Activated CD8-positive, alpha-beta T cell treated with anti-CD3 and anti-CD28 coated beads for 36 hours (primary cell): ENCODE data around the gene GPR34. TPM values are rescaled to one million over a fixed set of nuclear protein-coding genes. Genes with fewer than 3 reads are reported as not detected.

Source experiments
- ATAC-seq: fragments of 200-7000 bp; cut with Tn5 transposase; one replicate; pipeline ENCODE4 v1.10.0; 2021; ENCODE audit warnings: mild to moderate bottlenecking, moderate library complexity
- CTCF ChIA-PET: fragments of 350-600 bp; sonication (Branson Sonifier 250); formaldehyde crosslinking; loops from one replicate; lab custom pipeline; 2021; ENCODE audit warnings: antibody characterized with exemption; lab: Charles Lee
- POLR2A ChIA-PET: fragments of 350-600 bp; sonication (Branson Sonifier 250); formaldehyde crosslinking; loops from one replicate; lab custom pipeline; 2021; ENCODE audit warnings: antibody characterized with exemption; lab: Charles Lee
- DNase-seq: peaks from one replicate; pipeline ENCODE4 v3.0.0-alpha.2; 2020
- H3K27ac Mint-ChIP-seq: one replicate; pipeline ENCODE4 v1.8.0; 2021; ENCODE audit warnings: mild to moderate bottlenecking, mixed read lengths
- H3K27me3 Mint-ChIP-seq: one replicate; pipeline ENCODE4 v1.8.0; 2021; ENCODE audit warnings: mixed read lengths
- H3K36me3 Mint-ChIP-seq: one replicate; pipeline ENCODE4 v1.8.0; 2021; ENCODE audit warnings: low read depth, mixed read lengths
- H3K4me1 Mint-ChIP-seq: one replicate; pipeline ENCODE4 v1.8.0; 2021; ENCODE audit warnings: low read depth, mixed read lengths
- H3K4me3 Mint-ChIP-seq: one replicate; pipeline ENCODE4 v1.8.0; 2021; ENCODE audit warnings: mild to moderate bottlenecking, moderate library complexity, mixed read lengths
- H3K9me3 Mint-ChIP-seq: one replicate; pipeline ENCODE4 v1.8.0; 2021; ENCODE audit warnings: mixed read lengths
- intact Hi-C: fragments of 100-400 bp; cut with micrococcal nuclease; formaldehyde crosslinking; loops from one replicate; pipeline ENCODE4 v1.10.0; 2022
- total RNA-seq, 2 experiments: library from RNA; stranded (reverse); gene quantifications; one replicate each; pipeline ENCODE4 v1.2.3, GENCODE V29; 2021
- TF ChIP-seq, protein P1 (sequence below): fragments of 200-600 bp; IDR thresholded peaks from one replicate; pipeline ENCODE4 v1.8.0; 2022; ENCODE audit warnings: antibody characterized with exemption, mild to moderate bottlenecking

GPR34 gene
- total RNA-seq, 2 experiments from 2014 or later, result 0.52 to 0.65 TPM

GRCh38 chrX:41730081-41730480 is 41.3 kb downstream of the GPR34 start:
- Mint-ChIP-seq H3K27ac (peak overlapping the region; percentile 25), H3K4me3 (no peak overlapping the region), H3K9me3 (no peaks in the 10 kb centered on the region), H3K36me3 (peaks cover 4% of the 10 kb centered on the region), H3K4me1 (peaks cover 35% of the 10 kb centered on the region), H3K27me3 (no peaks in the 10 kb centered on the region)
- ATAC-seq (no peak), DNase-seq (no peak)
- TF ChIP-seq, protein P1, sequence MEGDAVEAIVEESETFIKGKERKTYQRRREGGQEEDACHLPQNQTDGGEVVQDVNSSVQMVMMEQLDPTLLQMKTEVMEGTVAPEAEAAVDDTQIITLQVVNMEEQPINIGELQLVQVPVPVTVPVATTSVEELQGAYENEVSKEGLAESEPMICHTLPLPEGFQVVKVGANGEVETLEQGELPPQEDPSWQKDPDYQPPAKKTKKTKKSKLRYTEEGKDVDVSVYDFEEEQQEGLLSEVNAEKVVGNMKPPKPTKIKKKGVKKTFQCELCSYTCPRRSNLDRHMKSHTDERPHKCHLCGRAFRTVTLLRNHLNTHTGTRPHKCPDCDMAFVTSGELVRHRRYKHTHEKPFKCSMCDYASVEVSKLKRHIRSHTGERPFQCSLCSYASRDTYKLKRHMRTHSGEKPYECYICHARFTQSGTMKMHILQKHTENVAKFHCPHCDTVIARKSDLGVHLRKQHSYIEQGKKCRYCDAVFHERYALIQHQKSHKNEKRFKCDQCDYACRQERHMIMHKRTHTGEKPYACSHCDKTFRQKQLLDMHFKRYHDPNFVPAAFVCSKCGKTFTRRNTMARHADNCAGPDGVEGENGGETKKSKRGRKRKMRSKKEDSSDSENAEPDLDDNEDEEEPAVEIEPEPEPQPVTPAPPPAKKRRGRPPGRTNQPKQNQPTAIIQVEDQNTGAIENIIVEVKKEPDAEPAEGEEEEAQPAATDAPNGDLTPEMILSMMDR, result no peak
- intact Hi-C loops, result loop anchor here (10.0 kb wide), 1 partner anchor 165 kb away; no protein-coding TSS in a partner anchor
- CTCF ChIA-PET, result no interaction called here
- POLR2A ChIA-PET, result interaction anchor here (0.6 kb wide), 1 partner anchor 399 kb away, joined by 3 read pairs; no protein-coding TSS in a partner anchor

- Mint-ChIP-seq H3K27ac (no peak overlapping the region), H3K9me3 (no peaks in the 10 kb centered on the region), H3K27me3 (no peaks in the 10 kb centered on the region), H3K4me3 (no peak overlapping the region), H3K36me3 (peaks cover 5% of the 10 kb centered on the region), H3K4me1 (peaks cover 44% of the 10 kb centered on the region)
- CTCF ChIA-PET, result interaction anchor here (0.9 kb wide), 1 partner anchor 174 kb away, joined by 3 read pairs; no protein-coding TSS in a partner anchor
- TF ChIP-seq, protein P1, result no peak
- ATAC-seq (no peak), DNase-seq (no peak)
- intact Hi-C loops, result loop anchor here (10.0 kb wide), 1 partner anchor 167 kb away; no protein-coding TSS in a partner anchor
- POLR2A ChIA-PET, result no interaction called here
Observed at GRCh38 chrX:41732260-41732659, 43.5 kb downstream of the GPR34 start.

DNA sequence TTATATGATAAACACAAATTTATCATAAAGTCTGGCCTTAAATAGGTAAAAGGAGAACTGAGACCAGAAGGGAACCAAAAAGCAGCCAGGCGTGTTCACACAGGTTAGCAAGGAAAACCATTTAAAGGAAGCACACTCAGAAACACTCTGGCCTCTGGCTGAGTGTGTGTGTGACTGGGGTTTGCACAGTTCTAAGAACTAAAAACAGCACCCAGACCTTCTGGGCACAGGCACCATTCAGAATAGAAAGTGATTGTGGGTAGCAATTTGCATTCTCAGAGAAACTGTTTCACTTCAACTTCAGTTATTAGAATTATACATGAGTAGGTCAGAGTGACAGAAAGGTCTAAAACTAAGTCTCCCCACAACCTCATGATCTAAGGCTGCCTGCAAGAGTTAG is 45.2 kb downstream of the GPR34 start:
- DNase-seq (peak; percentile 52), ATAC-seq (peak; percentile 89)
- Mint-ChIP-seq H3K27ac (peak overlapping the region; percentile 90), H3K36me3 (peaks cover 5% of the 10 kb centered on the region), H3K27me3 (no peaks in the 10 kb centered on the region), H3K4me1 (peaks cover 36% of the 10 kb centered on the region), H3K4me3 (peak overlapping the region; percentile 50), H3K9me3 (no peaks in the 10 kb centered on the region)
- ChIA-PET CTCF (no interaction called here), POLR2A (no interaction called here)
- intact Hi-C loops, result loop anchor here (10.0 kb wide), 1 partner anchor 169 kb away; no protein-coding TSS in a partner anchor
- TF ChIP-seq, protein P1, result no peak

DNA sequence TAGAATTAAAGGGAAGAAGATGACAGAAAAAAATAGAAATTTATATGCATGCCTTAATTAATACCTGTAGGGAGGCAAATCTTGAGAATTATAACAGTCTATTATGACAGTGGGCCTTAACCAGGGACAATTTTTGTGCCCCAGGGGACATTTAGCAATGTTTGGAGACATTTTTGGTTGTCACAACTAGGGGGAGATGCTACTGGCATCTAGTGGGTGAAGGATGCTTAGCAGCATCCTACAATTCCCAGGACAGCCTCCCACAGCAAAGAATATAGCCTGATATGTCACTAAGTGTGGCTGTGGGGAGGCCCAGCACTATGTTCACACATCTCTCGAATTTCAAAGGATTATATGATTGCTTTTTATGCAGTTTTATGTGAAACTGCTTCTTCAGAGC is 45.8 kb downstream of the GPR34 start:
- peak; percentile 31 for ATAC-seq
- peak overlapping the region; percentile 50 for H3K4me3 Mint-ChIP-seq
- H3K9me3 Mint-ChIP-seq, result no peaks in the 10 kb centered on the region

DNA sequence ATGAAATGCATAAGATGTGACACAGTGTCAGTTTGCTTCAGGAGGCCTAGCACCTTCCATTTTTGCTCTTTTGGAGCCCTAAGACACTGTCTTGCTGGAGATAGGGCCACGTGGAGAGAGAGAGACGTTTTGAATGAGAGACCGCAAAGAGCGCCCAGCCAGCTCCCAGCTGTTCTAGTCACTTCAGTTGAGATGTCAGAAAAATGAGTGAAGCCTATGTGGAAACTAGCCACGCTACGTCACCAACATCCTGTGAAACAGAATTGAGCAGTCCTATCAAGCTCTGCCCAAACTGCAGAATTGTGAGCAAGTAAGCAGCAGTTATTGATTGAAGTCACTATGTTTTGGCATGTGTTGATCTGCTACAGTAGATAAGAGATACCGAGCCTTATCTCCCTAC is 48.3 kb downstream of the GPR34 start:
- POLR2A ChIA-PET, result interaction anchor here (1.0 kb wide), 1 partner anchor 25 kb away, joined by 3 read pairs; no protein-coding TSS in a partner anchor
- peak; percentile 73 for DNase-seq
- CTCF ChIA-PET, result no interaction called here

More for the DNA sequence above, 45.8 kb downstream of the GPR34 start:
- ChIA-PET POLR2A (interaction anchor here (0.6 kb wide), 1 partner anchor 57 kb away, joined by 4 read pairs; no protein-coding TSS in a partner anchor), CTCF (no interaction called here)
- TF ChIP-seq, protein P1, result peak; percentile 62
- H3K4me1 Mint-ChIP-seq, result peaks cover 36% of the 10 kb centered on the region
- peak; percentile 12 for DNase-seq
- intact Hi-C loops, result loop anchor here (10.0 kb wide), 1 partner anchor 170 kb away; no protein-coding TSS in a partner anchor
- H3K27ac Mint-ChIP-seq, result peak overlapping the region; percentile 90
- peaks cover 5% of the 10 kb centered on the region for H3K36me3 Mint-ChIP-seq
- no peaks in the 10 kb centered on the region for H3K27me3 Mint-ChIP-seq

More for the DNA sequence above, 48.3 kb downstream of the GPR34 start:
- ATAC-seq, result peak; percentile 59
- Mint-ChIP-seq H3K27ac (peak overlapping the region; percentile 78), H3K4me1 (peaks cover 45% of the 10 kb centered on the region), H3K36me3 (peaks cover 5% of the 10 kb centered on the region), H3K9me3 (no peaks in the 10 kb centered on the region), H3K4me3 (no peak overlapping the region), H3K27me3 (no peaks in the 10 kb centered on the region)
- intact Hi-C loops, result loop anchor here (10.0 kb wide), 1 partner anchor 172 kb away; no protein-coding TSS in a partner anchor
- TF ChIP-seq, protein P1, result no peak
